H9 (cell line): ENCODE data around the gene MKX. TPM values are rescaled to one million over a fixed set of nuclear protein-coding genes. Genes with fewer than 3 reads are reported as not detected.

Experiments used
- DNase-seq: peaks from one replicate; pipeline ENCODE4 v3.0.0-alpha.2; 2017
- H2AFZ ChIP-seq: one replicate; pipeline ENCODE4 v1.6.1; 2013; ENCODE audit warnings: mild to moderate bottlenecking, low read length, control low read depth, moderate library complexity
- H2AK5ac ChIP-seq: 2 replicates; pipeline ENCODE4 v1.6.1; 2013; ENCODE audit warnings: low read length, control low read depth, mixed read lengths; ENCODE audit not compliant: insufficient read length
- H2BK120ac ChIP-seq: one replicate; pipeline ENCODE4 v1.6.1; 2013; ENCODE audit warnings: low read depth, mild to moderate bottlenecking, low read length, control low read depth, inconsistent platforms; ENCODE audit not compliant: poor library complexity, severe bottlenecking
- H2BK12ac ChIP-seq: 2 replicates; pipeline ENCODE4 v1.6.1; 2013; ENCODE audit warnings: low read length, control low read depth, mixed read lengths, low read depth; ENCODE audit not compliant: insufficient read length
- H2BK15ac ChIP-seq: 2 replicates; pipeline ENCODE4 v1.6.1; 2013; ENCODE audit warnings: low read depth, low read length, control low read depth
- H2BK20ac ChIP-seq: one replicate; pipeline ENCODE4 v1.6.1; 2013; ENCODE audit warnings: low read depth, mild to moderate bottlenecking, low read length, control low read depth, inconsistent platforms; ENCODE audit not compliant: poor library complexity, severe bottlenecking
- H2BK5ac ChIP-seq: 2 replicates; pipeline ENCODE4 v1.6.1; 2013; ENCODE audit warnings: low read length, control low read depth, mixed read lengths; ENCODE audit not compliant: insufficient read length
- H3K14ac ChIP-seq: 2 replicates; pipeline ENCODE4 v1.6.1; 2013; ENCODE audit warnings: low read length, control low read depth; ENCODE audit not compliant: insufficient read depth
- H3K18ac ChIP-seq: 2 replicates; pipeline ENCODE4 v1.6.1; 2013; ENCODE audit warnings: low read depth, mild to moderate bottlenecking, mixed read lengths, low read length, control low read depth; ENCODE audit not compliant: insufficient read length
- H3K23ac ChIP-seq: 2 replicates; pipeline ENCODE4 v1.6.1; 2013; ENCODE audit warnings: low read length, control low read depth, mixed read lengths, low read depth; ENCODE audit not compliant: insufficient read length
- H3K23me2 ChIP-seq: 2 replicates; pipeline ENCODE4 v1.6.1; 2013; ENCODE audit warnings: low read depth, mild to moderate bottlenecking, mixed read lengths, low read length, control low read depth; ENCODE audit not compliant: insufficient read length, poor library complexity, severe bottlenecking
- H3K27ac ChIP-seq: 2 replicates; pipeline ENCODE4 v1.5.1; 2013; ENCODE audit warnings: low read length, control low read depth, mixed read lengths, low read depth; ENCODE audit not compliant: insufficient read length
- H3K27me3 ChIP-seq: 2 replicates; pipeline ENCODE4 v1.6.1; 2013; ENCODE audit warnings: low read length, control low read depth, inconsistent platforms; ENCODE audit not compliant: insufficient read depth
- H3K4ac ChIP-seq: 2 replicates; pipeline ENCODE4 v1.6.1; 2013; ENCODE audit warnings: low read depth, mild to moderate bottlenecking, control low read depth, inconsistent platforms, low read length, moderate library complexity
- H3K4me1 ChIP-seq: 2 replicates; pipeline ENCODE4 v1.6.1; 2013; ENCODE audit warnings: low read length, control low read depth, inconsistent platforms; ENCODE audit not compliant: insufficient read depth
- H3K4me2 ChIP-seq: 2 replicates; pipeline ENCODE4 v1.6.1; 2013; ENCODE audit warnings: low read length, control low read depth, mixed read lengths; ENCODE audit not compliant: insufficient read length, insufficient read depth
- H3K56ac ChIP-seq: 2 replicates; pipeline ENCODE4 v1.6.1; 2013; ENCODE audit warnings: low read depth, mild to moderate bottlenecking, mixed read lengths, low read length, control low read depth; ENCODE audit not compliant: insufficient read length
- H3K79me1 ChIP-seq: 2 replicates; pipeline ENCODE4 v1.6.1; 2013; ENCODE audit warnings: low read depth, mild to moderate bottlenecking, moderate library complexity, low read length, control low read depth, inconsistent platforms; ENCODE audit not compliant: insufficient read depth, poor library complexity, severe bottlenecking
- H3K79me2 ChIP-seq: 2 replicates; pipeline ENCODE4 v1.6.1; 2013; ENCODE audit warnings: low read length, control low read depth, inconsistent platforms; ENCODE audit not compliant: insufficient read depth
- H3K9ac ChIP-seq: 2 replicates; pipeline ENCODE4 v1.6.1; 2013; ENCODE audit warnings: low read length, control low read depth, mixed read lengths; ENCODE audit not compliant: insufficient read length; ENCODE audit errors: extremely low read depth
- H3K9me3 ChIP-seq: one replicate; pipeline ENCODE4 v1.6.1; 2013; ENCODE audit warnings: low read depth, low read length, inconsistent platforms; ENCODE audit not compliant: control insufficient read depth
- H3T11ph ChIP-seq: one replicate; pipeline ENCODE4 v1.6.1; 2013; ENCODE audit warnings: mild to moderate bottlenecking, low read length, control low read depth, inconsistent platforms
- H4K20me1 ChIP-seq: one replicate; pipeline ENCODE4 v1.6.1; 2013; ENCODE audit not compliant: control insufficient read depth, insufficient read length, insufficient read depth
- H4K5ac ChIP-seq: 2 replicates; pipeline ENCODE4 v1.6.1; 2013; ENCODE audit warnings: low read depth, mild to moderate bottlenecking, mixed read lengths, low read length, control low read depth; ENCODE audit not compliant: insufficient read length
- H4K8ac ChIP-seq: replicated peaks from 2 replicates; pipeline ENCODE4 v1.6.1; 2013; ENCODE audit warnings: low read length, control low read depth, mixed read lengths, low read depth; ENCODE audit not compliant: insufficient read length
- H4K91ac ChIP-seq: 2 replicates; pipeline ENCODE4 v1.6.1; 2013; ENCODE audit warnings: low read depth, mild to moderate bottlenecking, moderate library complexity, mixed read lengths, low read length, control low read depth; ENCODE audit not compliant: insufficient read length
- H3K27ac Mint-ChIP-seq, 3 experiments: 2 replicates in 2 of 3; 3 replicates in 1 of 3; pipeline ENCODE4 v1.8.0; 2020 to 2021; ENCODE audit warnings: mixed read lengths in 3 of 3, mild to moderate bottlenecking in 1 of 3, moderate library complexity in 1 of 3
- H3K27me3 Mint-ChIP-seq: 2 replicates; pipeline ENCODE4 v1.8.0; 2021; ENCODE audit warnings: low read depth, mild to moderate bottlenecking, moderate library complexity, mixed read lengths
- H3K36me3 Mint-ChIP-seq, 3 experiments: 2 replicates in 2 of 3; 3 replicates in 1 of 3; pipeline ENCODE4 v1.8.0; 2020 to 2021; ENCODE audit warnings: low read depth in 3 of 3, mixed read lengths in 3 of 3; ENCODE audit not compliant: insufficient read depth in 1 of 3
- H3K4me1 Mint-ChIP-seq, 2 experiments: 2 replicates each; pipeline ENCODE4 v1.8.0; 2020; ENCODE audit warnings: mixed read lengths in 2 of 2
- H3K4me3 Mint-ChIP-seq, 2 experiments: 2 replicates in 1 of 2; 3 replicates in 1 of 2; pipeline ENCODE4 v1.8.0; 2020 to 2021; ENCODE audit warnings: mild to moderate bottlenecking in 2 of 2, mixed read lengths in 2 of 2, moderate library complexity in 1 of 2
- H3K9me3 Mint-ChIP-seq, 2 experiments: 2 replicates in 1 of 2; 3 replicates in 1 of 2; pipeline ENCODE4 v1.8.0; 2020; ENCODE audit warnings: mild to moderate bottlenecking in 2 of 2, mixed read lengths in 2 of 2, moderate library complexity in 1 of 2
- WGBS: extraction: QIAGEN DNeasy Blood & Tissue Kit; methylation state at CpG from one replicate; pipeline ENCODE4 v1.1.7; 2013; ENCODE audit warnings: missing lambda C conversion rate, low lambda C conversion rate, mixed read lengths; ENCODE audit not compliant: insufficient read length; ENCODE audit errors: extremely low coverage; 5-methylcytosine and 5-hydroxymethylcytosine counted together
- total RNA-seq: library from RNA; stranded (reverse); gene quantifications from 2 replicates; pipeline ENCODE4 v1.2.1, GENCODE V29; 2021
- TF ChIP-seq, protein P1 (sequence below): fragments of 200-600 bp; sonication (generic); conservative IDR thresholded peaks from 3 replicates; pipeline ENCODE4 v1.8.0; 2021; ENCODE audit warnings: antibody characterized with exemption, mild to moderate bottlenecking

MKX gene
- total RNA-seq, 1 experiment from 2014 or later = 0.46 TPM

- no peak overlapping the region for H2BK12ac ChIP-seq
- H3K56ac ChIP-seq = no peak overlapping the region
- H3K4me1 ChIP-seq = no peaks in the 10 kb centered on the region
- H3T11ph ChIP-seq = no peak overlapping the region
- no peak overlapping the region for H2BK120ac ChIP-seq
- H3K4ac ChIP-seq = no peak overlapping the region
- no peak overlapping the region for H2AFZ ChIP-seq
- H4K20me1 ChIP-seq = no peaks in the 10 kb centered on the region
- H3K4me2 ChIP-seq = no peak overlapping the region
- Mint-ChIP-seq H3K27me3 (no peaks in the 10 kb centered on the region), H3K4me3 (no peak overlapping the region), H3K27ac (no peak overlapping the region), H3K36me3 (no peaks in the 10 kb centered on the region), H3K9me3 (no peaks in the 10 kb centered on the region), H3K4me1 (no peaks in the 10 kb centered on the region)
- 0 out of 2 replicates have a peak, but pooled peaks cover 1% of the 10 kb centered on the region for H3K27me3 ChIP-seq
- H3K23ac ChIP-seq = no peak overlapping the region
- H4K5ac ChIP-seq = no peak overlapping the region
- TF ChIP-seq, protein P1, sequence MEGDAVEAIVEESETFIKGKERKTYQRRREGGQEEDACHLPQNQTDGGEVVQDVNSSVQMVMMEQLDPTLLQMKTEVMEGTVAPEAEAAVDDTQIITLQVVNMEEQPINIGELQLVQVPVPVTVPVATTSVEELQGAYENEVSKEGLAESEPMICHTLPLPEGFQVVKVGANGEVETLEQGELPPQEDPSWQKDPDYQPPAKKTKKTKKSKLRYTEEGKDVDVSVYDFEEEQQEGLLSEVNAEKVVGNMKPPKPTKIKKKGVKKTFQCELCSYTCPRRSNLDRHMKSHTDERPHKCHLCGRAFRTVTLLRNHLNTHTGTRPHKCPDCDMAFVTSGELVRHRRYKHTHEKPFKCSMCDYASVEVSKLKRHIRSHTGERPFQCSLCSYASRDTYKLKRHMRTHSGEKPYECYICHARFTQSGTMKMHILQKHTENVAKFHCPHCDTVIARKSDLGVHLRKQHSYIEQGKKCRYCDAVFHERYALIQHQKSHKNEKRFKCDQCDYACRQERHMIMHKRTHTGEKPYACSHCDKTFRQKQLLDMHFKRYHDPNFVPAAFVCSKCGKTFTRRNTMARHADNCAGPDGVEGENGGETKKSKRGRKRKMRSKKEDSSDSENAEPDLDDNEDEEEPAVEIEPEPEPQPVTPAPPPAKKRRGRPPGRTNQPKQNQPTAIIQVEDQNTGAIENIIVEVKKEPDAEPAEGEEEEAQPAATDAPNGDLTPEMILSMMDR = no peak
- no peaks in the 10 kb centered on the region for H3K79me1 ChIP-seq
- no peak overlapping the region for H4K91ac ChIP-seq
- no peak overlapping the region for H4K8ac ChIP-seq
- H2AK5ac ChIP-seq = no peak overlapping the region
- no peak overlapping the region for H3K27ac ChIP-seq
- no peaks in the 10 kb centered on the region for H3K23me2 ChIP-seq
- no peak overlapping the region for H3K18ac ChIP-seq
- H2BK5ac ChIP-seq = no peak overlapping the region
- no CpG with 5 or more reads among the region's 1 CpG for WGBS
- no peak overlapping the region for H3K14ac ChIP-seq
- no peak overlapping the region for H2BK20ac ChIP-seq
- H3K9ac ChIP-seq = no peak overlapping the region
- H2BK15ac ChIP-seq = no peak overlapping the region
- no peaks in the 10 kb centered on the region for H3K9me3 ChIP-seq
- no peak for DNase-seq
- no peaks in the 10 kb centered on the region for H3K79me2 ChIP-seq
Measured at GRCh38 chr10:27720529-27720928, 25.1 kb downstream of the MKX start.
